GM12873 (cell line): ENCODE results near the gene SIGLEC15.

Source experiments
- TF ChIP-seq, protein P1 (sequence below): IDR thresholded peaks from 2 replicates; pipeline ENCODE4 v1.5.1; 2012; ENCODE audit warnings: low read depth, mild to moderate bottlenecking, moderate library complexity, low read length, control low read depth; ENCODE audit not compliant: insufficient read depth; ENCODE audit errors: missing control alignments

Gene SIGLEC15

DNA sequence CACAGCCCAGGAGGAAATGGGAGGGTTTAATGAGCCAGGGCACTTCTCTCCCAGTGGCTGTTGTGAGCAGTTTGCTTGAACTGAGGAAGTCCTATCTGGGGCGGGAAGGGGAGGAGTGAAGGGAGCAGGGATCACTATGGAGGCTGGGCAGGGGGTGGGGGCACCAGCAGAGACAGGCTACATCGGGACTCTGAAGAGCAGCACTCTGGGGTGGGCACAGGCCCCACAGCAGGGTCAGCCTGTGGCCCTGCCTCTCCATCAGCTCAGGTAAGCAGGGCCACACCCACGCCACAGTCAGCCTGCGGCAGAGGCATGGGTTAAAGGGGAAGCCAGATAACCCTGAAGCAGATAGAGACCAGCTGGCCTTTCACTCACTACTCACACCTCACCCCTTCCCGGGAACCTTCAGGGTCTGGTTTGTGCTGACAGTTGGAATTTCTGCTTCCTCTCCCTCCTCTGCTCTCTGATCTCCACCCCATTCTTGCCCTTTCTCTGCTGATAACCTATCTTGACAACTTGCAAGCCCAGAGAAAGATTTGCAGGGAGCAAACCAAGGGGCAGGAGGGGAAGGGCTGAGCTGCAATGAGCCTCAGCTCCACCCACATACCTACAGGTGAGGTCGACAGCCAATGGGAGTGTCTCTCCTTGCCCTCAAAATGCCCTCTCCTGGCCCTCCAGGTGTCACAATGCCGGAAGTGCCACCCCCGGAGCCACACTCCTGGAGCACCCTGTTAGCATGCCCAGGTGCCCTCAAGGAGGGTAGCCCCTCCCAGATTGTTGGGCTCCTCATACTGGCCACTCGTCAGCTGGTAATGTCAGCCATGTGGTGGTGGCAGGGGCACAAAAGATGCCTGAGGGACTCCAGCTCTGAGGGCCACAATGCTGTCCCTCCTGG lies 3.7 kb downstream of the SIGLEC15 start:
- TF ChIP-seq, protein P1, sequence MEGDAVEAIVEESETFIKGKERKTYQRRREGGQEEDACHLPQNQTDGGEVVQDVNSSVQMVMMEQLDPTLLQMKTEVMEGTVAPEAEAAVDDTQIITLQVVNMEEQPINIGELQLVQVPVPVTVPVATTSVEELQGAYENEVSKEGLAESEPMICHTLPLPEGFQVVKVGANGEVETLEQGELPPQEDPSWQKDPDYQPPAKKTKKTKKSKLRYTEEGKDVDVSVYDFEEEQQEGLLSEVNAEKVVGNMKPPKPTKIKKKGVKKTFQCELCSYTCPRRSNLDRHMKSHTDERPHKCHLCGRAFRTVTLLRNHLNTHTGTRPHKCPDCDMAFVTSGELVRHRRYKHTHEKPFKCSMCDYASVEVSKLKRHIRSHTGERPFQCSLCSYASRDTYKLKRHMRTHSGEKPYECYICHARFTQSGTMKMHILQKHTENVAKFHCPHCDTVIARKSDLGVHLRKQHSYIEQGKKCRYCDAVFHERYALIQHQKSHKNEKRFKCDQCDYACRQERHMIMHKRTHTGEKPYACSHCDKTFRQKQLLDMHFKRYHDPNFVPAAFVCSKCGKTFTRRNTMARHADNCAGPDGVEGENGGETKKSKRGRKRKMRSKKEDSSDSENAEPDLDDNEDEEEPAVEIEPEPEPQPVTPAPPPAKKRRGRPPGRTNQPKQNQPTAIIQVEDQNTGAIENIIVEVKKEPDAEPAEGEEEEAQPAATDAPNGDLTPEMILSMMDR: no peak

DNA sequence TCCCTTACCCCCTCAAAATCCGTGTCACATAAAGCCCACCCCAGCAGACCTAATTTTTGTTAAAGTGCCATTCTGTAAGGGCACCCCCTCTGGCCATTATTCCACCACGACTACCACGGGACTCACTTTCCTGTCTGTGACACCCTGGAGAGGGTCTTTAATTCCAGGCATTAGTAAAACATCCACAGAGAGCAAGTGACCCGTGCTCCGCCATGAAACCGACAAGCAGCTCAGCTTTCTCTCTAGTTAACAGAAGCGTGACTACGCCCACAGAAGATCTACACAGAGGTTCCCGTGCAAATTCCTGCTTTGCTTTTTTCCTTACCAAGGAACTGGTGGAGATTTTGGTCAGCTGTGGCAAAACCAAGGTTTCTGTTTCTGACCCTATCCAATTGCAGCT lies 4.4 kb downstream of the SIGLEC15 start:
- TF ChIP-seq, protein P1: no peak

DNA sequence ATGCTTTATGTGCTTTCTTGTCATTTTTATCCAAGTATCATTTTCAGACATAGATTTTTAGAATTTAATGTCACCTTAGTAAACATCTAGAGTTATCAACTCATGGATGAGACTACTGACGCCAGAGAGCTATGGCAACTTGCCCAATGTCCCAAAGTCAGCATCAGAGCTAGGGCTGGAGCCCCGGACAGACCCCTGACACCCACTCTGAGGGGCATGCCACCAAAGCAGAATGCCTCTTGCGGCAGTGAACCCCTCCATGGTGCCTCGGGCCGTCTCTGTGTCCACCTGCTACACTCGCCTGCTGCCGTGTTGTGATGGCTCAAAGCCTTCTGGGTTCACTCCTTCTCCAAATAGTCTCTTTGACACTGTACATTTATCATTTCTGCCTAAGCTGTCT lies 5.4 kb downstream of the SIGLEC15 start:
- TF ChIP-seq, protein P1: no peak

DNA sequence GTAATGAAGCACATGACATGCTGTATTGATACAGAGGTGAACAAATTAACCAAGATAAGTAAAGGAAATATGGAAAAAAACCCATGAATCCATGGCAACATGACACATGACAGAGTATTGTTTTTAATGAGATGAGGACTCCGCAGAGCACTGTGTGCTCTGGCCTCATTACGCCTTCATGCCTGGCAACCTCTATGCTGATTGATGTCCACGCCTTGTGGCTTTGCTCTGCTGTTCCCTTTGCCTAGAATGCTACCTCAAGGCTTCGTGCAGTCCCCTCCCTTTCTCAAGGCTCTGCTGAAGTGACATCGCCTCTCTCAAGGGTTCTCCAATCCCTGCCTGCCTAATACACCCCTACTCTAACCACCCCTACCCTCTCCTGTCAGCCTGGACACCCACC lies 8.4 kb downstream of the SIGLEC15 start:
- TF ChIP-seq, protein P1: no peak

DNA sequence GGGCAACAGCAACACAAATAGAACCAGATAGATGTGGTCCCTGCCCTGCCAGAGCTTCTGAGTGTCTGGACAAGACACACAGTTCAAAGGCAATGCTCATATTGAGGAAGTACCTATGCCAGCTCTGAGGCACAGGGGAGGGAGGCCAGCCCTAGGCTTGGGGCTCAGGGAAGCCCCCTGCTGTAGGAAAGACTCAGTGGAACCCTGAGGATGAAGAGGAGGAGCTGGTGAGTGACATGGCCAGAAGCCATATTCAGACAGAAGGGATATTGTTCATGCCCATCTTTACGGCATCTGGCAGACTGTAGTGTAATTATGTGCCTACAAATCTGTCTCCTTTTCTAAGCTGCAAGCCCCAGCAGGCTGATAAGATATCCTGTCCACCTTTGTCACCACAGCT lies 8.8 kb downstream of the SIGLEC15 start:
- TF ChIP-seq, protein P1: no peak

DNA sequence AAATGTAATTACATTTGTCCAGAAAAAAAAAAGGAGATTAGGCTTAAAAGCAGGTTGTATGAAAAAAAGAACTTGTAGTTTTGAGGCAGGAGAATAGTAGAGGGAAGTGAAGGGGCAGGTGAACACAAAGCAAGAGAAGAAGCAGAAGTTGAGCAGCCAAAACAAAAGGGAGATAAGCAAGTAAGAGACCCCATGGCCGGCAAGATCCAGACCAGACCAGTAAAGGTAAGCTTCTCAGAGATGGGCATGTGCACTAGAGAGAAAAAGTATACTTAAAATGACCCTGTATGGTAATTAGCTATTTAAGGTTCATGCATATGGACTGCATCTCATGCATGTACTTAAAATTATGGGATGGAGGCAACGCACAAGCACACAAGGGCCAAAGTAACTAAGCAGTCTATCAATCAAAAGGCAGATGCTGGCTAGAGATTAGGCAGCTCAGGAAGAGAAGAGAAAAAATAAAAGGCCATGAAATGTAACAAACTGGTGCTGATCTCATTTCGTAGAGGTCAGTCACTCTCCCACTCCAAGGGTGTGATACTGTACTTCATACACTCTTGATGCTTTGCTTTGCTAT lies 9.7 kb downstream of the SIGLEC15 start:
- TF ChIP-seq, protein P1: no peak
